ENCODE results near the gene BBLN.
"Not testable (repeated sequence)": the region's sequence is repeated elsewhere in the genome, so short reads cannot be mapped to it uniquely, and the experiment has no call there.

BBLN gene, protein sequence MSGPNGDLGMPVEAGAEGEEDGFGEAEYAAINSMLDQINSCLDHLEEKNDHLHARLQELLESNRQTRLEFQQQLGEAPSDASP

GRCh38 chr9:128159784-128160602, at the start of gene BBLN:
Gene BBLN, plus strand, starts transcription at chr9:128160265. Its CDS starts 143 bp downstream, at chr9:128160408.
- Histone ChIP-seq H3K36me3 (ENCODE audit: control insufficient read depth in 2 of 2, insufficient read depth in 2 of 2, low read length in 2 of 2) (peaks cover 2 to 13% of the 10 kb centered on the region in 2 donors), H3K9ac (ENCODE audit: low read length in 2 of 2) (peak within 1 kb of the TSS; percentile 74 to 87), H3K27ac (ENCODE audit: low read length) (no peak within 1 kb of the TSS), H3K4me1 (ENCODE audit: control insufficient read depth, insufficient read depth, low read length) (peaks cover 19% of the 10 kb centered on the region), H3K4me3 (ENCODE audit: low read length in 2 of 2) (peak within 1 kb of the TSS; percentile 83 to 90), H3K9me3 (ENCODE audit: control insufficient read depth in 2 of 2, low read length in 2 of 2) (no peaks in the 10 kb centered on the region), H3K27me3 (ENCODE audit: control insufficient read depth in 1 of 2, insufficient read depth in 2 of 2, low read length in 2 of 2) (no peaks in the 10 kb centered on the region)

GRCh38 chr9:128111726-128112125, 48.3 kb upstream of the BBLN start:
- not testable (repeated sequence) for H3K9ac ChIP-seq (ENCODE audit: low read length in 2 of 2); H3K4me3 ChIP-seq (ENCODE audit: low read length in 2 of 2); H3K4me1 ChIP-seq (ENCODE audit: control insufficient read depth, insufficient read depth, low read length)

DNA sequence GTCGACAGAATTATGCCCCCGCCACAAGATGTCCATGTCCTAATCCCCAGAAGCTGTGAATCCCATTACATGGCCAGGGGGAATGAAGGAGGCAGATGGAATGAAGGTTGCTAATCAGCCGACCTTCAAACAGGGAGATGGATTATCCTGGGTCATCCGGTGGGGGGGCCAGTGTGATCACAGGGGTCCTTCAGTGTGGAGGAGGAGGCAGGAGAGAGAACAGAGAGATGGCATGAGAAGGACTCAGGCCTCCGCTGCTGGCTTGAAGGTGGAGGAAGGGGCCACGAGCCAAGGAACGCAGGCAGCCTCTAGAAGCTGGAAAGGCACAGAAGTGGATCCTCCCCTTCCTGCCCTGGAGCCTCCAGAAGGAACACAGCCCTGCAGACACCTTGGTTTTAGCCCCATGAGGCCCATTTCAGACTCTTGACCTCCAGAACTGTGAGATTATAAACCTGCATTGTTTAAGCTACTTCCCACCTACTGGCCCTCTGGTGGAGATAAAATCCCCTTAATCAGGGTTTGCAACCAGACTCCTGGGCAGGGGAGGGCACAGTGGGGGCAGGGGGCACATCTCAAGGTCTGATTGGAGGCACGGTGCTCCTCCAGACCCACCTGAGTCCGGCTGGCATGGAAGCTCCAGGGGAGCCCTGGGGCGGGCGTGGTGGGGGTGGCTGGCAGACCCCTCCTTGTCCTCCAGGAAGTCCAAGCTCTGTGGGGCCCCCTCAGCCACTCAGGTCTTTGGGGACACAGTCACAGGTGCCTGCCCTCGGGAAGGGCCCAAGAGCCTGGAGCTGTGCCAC, 46.3 kb upstream of the BBLN start:
- no peaks in the 10 kb centered on the region for H3K27me3 ChIP-seq (ENCODE audit: control insufficient read depth in 1 of 2, insufficient read depth in 2 of 2, low read length in 2 of 2)
- no peak overlapping the region for H3K4me3 ChIP-seq (ENCODE audit: low read length in 2 of 2)
- H3K9ac ChIP-seq (ENCODE audit: low read length in 2 of 2), result no peak overlapping the region
- H3K4me1 ChIP-seq (ENCODE audit: control insufficient read depth, insufficient read depth, low read length), result peaks cover 11% of the 10 kb centered on the region
- peaks cover 0 to 7% of the 10 kb centered on the region in 2 donors for H3K36me3 ChIP-seq (ENCODE audit: control insufficient read depth in 2 of 2, insufficient read depth in 2 of 2, low read length in 2 of 2)
- H3K9me3 ChIP-seq (ENCODE audit: control insufficient read depth in 2 of 2, low read length in 2 of 2), result no peaks in the 10 kb centered on the region
- H3K27ac ChIP-seq (ENCODE audit: low read length), result no peak overlapping the region

More at GRCh38 chr9:128111726-128112125, 48.3 kb upstream of the BBLN start:
- not testable (repeated sequence) for H3K27me3 ChIP-seq (ENCODE audit: control insufficient read depth in 1 of 2, insufficient read depth in 2 of 2, low read length in 2 of 2); H3K27ac ChIP-seq (ENCODE audit: low read length); H3K9me3 ChIP-seq (ENCODE audit: control insufficient read depth in 2 of 2, low read length in 2 of 2)
- peaks cover 15 to 23% of the 10 kb centered on the region in 2 donors for H3K36me3 ChIP-seq (ENCODE audit: control insufficient read depth in 2 of 2, insufficient read depth in 2 of 2, low read length in 2 of 2)

- Histone ChIP-seq H3K9me3 (ENCODE audit: control insufficient read depth in 2 of 2, low read length in 2 of 2) (no peaks in the 10 kb centered on the region), H3K4me1 (ENCODE audit: control insufficient read depth, insufficient read depth, low read length) (peaks cover 11% of the 10 kb centered on the region), H3K27ac (ENCODE audit: low read length) (no peak overlapping the region), H3K36me3 (ENCODE audit: control insufficient read depth in 2 of 2, insufficient read depth in 2 of 2, low read length in 2 of 2) (peaks cover 0 to 7% of the 10 kb centered on the region in 2 donors), H3K27me3 (ENCODE audit: control insufficient read depth in 1 of 2, insufficient read depth in 2 of 2, low read length in 2 of 2) (no peaks in the 10 kb centered on the region), H3K9ac (ENCODE audit: low read length in 2 of 2) (no peak overlapping the region), H3K4me3 (ENCODE audit: low read length in 2 of 2) (no peak overlapping the region)
Measured at GRCh38 chr9:128114326-128115186, 45.5 kb upstream of the BBLN start.

DNA sequence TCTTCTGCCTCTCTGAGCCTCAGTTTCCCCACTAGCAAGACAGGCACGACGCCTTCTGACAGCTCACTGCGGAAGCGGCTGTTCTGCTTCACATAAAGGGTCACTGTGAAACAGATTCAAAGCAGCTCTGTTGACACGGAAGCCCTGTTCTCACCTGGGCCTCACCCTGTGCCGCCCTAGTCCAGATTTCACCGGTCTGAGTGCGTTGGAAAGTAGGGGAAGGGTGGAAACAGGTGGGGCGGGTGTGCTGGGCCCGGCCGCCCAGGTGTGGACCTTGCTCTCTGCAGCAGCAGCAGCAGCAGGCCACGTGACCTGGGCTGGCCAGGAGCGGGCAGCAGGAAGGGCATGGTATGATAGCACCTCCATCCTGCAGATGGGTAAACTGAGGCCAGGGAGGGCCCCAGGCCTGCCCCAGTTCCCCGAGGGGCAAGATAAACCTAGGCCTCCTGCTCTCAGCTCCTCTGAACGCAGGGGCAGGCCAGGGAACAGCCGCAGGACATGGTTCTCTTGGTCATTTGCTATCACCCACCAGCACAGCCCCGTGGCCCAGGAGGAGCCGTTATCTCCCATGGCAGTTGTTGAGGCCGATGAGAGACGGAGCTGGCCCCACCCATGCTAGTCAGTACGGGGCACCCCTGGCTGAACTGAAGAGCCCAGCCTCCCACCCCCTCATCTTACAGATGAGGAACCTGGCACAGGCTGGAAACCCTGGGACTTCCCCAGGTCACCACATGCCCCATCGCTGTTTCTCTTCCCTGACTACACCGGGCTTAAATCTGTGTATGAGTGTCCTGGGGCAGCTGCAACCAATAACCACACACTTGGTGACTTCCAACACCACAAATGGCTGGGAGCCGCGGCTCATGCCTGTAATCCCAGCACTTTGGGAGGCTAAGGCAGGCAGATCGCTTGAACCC, 44.6 kb upstream of the BBLN start:
- no peaks in the 10 kb centered on the region for H3K27me3 ChIP-seq (ENCODE audit: control insufficient read depth in 1 of 2, insufficient read depth in 2 of 2, low read length in 2 of 2)
- no peak overlapping the region for H3K9ac ChIP-seq (ENCODE audit: low read length in 2 of 2)
- H3K27ac ChIP-seq (ENCODE audit: low read length), result no peak overlapping the region
- H3K9me3 ChIP-seq (ENCODE audit: control insufficient read depth in 2 of 2, low read length in 2 of 2), result no peaks in the 10 kb centered on the region
- peaks cover 0 to 7% of the 10 kb centered on the region in 2 donors for H3K36me3 ChIP-seq (ENCODE audit: control insufficient read depth in 2 of 2, insufficient read depth in 2 of 2, low read length in 2 of 2)
- H3K4me1 ChIP-seq (ENCODE audit: control insufficient read depth, insufficient read depth, low read length), result peaks cover 11% of the 10 kb centered on the region
- no peak overlapping the region for H3K4me3 ChIP-seq (ENCODE audit: low read length in 2 of 2)

GRCh38 chr9:128116104-128117083, 43.7 kb upstream of the BBLN start:
- H3K4me1 ChIP-seq (ENCODE audit: control insufficient read depth, insufficient read depth, low read length), result peaks cover 8% of the 10 kb centered on the region
- H3K27me3 ChIP-seq (ENCODE audit: control insufficient read depth in 1 of 2, insufficient read depth in 2 of 2, low read length in 2 of 2), result no peaks in the 10 kb centered on the region
- no peak overlapping the region for H3K4me3 ChIP-seq (ENCODE audit: low read length in 2 of 2)
- no peak overlapping the region for H3K9ac ChIP-seq (ENCODE audit: low read length in 2 of 2)
- peaks cover 0 to 7% of the 10 kb centered on the region in 2 donors for H3K36me3 ChIP-seq (ENCODE audit: control insufficient read depth in 2 of 2, insufficient read depth in 2 of 2, low read length in 2 of 2)
- H3K27ac ChIP-seq (ENCODE audit: low read length), result no peak overlapping the region
- no peaks in the 10 kb centered on the region for H3K9me3 ChIP-seq (ENCODE audit: control insufficient read depth in 2 of 2, low read length in 2 of 2)

DNA sequence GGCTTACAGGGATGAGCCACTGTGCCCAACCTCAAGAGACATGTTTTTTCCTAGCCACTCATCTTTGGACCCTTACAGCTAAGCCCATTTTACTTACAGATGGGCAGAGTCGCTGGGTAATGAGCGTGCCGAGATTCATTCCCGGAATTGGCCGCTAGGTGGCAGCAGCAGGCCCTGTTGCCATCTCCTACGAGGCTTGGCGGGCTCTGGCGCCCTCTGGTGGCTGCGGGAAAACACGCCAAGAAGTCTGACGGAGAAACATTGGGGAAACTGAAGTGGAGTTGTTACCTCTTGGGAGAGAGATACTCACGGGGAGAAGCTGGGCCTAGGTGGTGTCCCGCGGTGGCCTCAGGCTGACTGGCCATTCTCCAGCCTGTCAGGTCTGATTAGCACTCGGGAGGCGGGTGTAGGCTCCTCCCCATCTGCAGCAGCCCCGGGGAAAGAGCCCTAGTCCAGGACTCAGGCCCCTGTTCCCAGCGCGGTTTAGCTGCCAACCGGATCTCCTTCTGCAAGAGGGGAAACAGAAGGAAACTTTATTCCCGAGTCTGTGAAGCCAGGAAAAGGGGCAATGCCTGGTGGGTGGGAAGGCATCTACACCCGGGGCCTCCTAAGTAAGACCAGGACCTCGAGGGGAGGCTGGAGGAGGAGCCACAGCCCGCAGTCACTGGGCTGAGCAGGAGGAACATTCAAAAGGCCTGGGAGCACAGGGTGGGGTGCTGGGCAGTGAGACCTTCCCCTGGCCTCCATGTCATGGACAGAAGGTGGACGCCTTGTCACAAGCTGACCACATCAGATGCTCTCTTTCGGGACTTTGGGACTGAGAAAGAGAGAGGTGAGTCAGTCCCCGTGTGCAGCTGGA, 42.2 kb upstream of the BBLN start:
- Histone ChIP-seq H3K27ac (ENCODE audit: low read length) (no peak overlapping the region), H3K9ac (ENCODE audit: low read length in 2 of 2) (no peak overlapping the region), H3K36me3 (ENCODE audit: control insufficient read depth in 2 of 2, insufficient read depth in 2 of 2, low read length in 2 of 2) (peaks cover 6 to 9% of the 10 kb centered on the region in 2 donors), H3K27me3 (ENCODE audit: control insufficient read depth in 1 of 2, insufficient read depth in 2 of 2, low read length in 2 of 2) (no peaks in the 10 kb centered on the region), H3K4me1 (ENCODE audit: control insufficient read depth, insufficient read depth, low read length) (peaks cover 8% of the 10 kb centered on the region), H3K4me3 (ENCODE audit: low read length in 2 of 2) (peak overlapping the region in 1 of 2 donors; percentile 29), H3K9me3 (ENCODE audit: control insufficient read depth in 2 of 2, low read length in 2 of 2) (no peaks in the 10 kb centered on the region)

DNA sequence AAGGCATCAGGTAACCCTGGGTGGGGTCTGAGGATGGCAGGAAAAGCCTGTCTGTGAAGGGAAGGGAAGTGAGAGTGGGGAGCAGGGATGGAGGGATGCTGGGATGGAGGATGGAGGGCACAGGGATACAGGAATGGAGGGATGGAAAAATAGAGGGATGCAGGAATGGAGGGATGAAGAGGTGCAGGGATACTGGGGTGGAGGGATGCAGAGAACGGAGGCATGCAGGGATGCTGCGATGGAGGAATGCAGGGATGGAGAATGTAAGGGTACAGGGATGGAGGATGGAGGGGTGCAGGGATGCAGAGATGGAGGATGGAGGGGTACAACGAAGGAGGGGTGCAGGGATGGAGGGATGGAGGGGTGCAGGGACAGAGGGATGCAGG, 41.6 kb upstream of the BBLN start:
- Histone ChIP-seq H3K9me3 (ENCODE audit: control insufficient read depth in 2 of 2, low read length in 2 of 2) (no peaks in the 10 kb centered on the region), H3K4me3 (ENCODE audit: low read length in 2 of 2) (no peak overlapping the region), H3K36me3 (ENCODE audit: control insufficient read depth in 2 of 2, insufficient read depth in 2 of 2, low read length in 2 of 2) (peaks cover 6 to 10% of the 10 kb centered on the region in 2 donors), H3K4me1 (ENCODE audit: control insufficient read depth, insufficient read depth, low read length) (peaks cover 8% of the 10 kb centered on the region), H3K27ac (ENCODE audit: low read length) (no peak overlapping the region), H3K27me3 (ENCODE audit: control insufficient read depth in 1 of 2, insufficient read depth in 2 of 2, low read length in 2 of 2) (no peaks in the 10 kb centered on the region), H3K9ac (ENCODE audit: low read length in 2 of 2) (no peak overlapping the region)

All from stomach smooth muscle (tissue), 2 donors.